Colon (tissue), 2 donors: Measurements from ENCODE around the gene ALG11.
"Not testable (repeated sequence)": the region's sequence is repeated elsewhere in the genome, so short reads cannot be mapped to it uniquely, and the experiment has no call there.

ENCODE experiments used
- FAIRE-seq: peaks from 2 replicates; lab custom pipeline; 2012; peaks lifted over from hg19 to GRCh38; lab: Jason Lieb, UNC
- donor health status: control.
- donor health status: control.

ALG11 gene, protein sequence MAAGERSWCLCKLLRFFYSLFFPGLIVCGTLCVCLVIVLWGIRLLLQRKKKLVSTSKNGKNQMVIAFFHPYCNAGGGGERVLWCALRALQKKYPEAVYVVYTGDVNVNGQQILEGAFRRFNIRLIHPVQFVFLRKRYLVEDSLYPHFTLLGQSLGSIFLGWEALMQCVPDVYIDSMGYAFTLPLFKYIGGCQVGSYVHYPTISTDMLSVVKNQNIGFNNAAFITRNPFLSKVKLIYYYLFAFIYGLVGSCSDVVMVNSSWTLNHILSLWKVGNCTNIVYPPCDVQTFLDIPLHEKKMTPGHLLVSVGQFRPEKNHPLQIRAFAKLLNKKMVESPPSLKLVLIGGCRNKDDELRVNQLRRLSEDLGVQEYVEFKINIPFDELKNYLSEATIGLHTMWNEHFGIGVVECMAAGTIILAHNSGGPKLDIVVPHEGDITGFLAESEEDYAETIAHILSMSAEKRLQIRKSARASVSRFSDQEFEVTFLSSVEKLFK

DNA sequence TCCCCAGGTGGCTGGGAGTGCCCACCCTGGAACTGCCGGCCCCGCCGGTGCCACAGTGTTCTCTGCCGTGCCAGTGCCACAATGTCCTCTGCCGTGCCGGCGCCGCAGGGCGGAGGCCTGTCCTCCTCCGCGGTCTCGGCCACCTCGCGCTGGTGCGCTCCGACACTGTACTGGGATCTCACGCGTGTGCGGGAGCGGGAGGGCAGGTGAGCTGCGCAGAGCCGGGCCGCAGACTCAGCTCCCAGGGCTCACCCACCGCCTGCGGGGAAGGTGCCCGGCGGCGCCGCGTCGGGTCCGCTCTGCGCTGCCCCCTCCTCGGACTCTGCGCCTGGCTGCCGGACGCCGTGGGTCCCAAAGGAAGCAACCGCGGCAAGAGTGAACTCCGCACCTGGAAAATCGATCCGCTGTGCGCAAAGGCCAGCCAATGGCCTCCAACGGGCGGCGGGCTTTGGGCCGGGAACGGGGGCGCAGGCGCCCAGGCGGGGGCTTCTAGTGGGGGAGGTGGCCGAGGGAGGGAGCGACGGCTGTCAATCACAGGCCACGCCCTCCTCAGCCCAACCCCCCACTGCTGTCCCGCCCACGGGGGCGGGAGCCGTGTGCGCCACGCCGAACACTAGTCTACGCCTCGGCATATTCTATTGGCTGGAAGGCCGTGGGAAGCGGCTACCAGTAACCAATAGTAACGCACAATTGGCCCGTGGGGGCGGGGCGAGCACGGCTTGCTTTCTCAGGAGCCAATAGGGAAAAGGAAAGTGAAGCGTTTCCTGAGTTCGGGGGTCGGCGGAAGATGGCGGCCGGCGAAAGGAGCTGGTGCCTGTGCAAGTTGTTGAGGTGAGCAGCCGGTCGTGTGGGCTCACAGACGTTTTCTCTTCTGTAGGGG lies at the start of gene ALG11:
Gene ALG11 (plus strand): TSS at position 767 of the 880 bp plus-strand sequence. CDS start 21 bp downstream, at position 788.
- FAIRE-seq: no peak

DNA sequence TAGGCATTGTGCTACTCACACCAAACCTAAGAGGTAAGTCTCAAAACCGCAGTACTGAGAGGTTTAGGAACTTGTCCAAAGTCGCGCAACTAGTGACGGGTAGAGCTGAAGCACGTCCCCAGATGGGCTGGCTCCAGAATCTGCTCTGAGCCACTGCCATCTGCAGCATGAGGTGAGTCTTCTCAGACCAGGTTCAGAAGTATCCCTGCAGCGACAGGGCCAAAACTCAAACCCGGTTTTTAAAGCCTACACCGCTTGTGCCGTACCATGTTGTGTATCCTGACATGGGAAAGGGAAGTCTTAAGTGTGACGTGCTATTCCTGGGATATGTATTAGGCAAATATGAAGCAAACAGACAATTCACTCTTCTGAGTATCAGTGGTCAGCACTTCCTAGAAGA lies 46.0 kb upstream of the ALG11 start:
- no peak for FAIRE-seq

DNA sequence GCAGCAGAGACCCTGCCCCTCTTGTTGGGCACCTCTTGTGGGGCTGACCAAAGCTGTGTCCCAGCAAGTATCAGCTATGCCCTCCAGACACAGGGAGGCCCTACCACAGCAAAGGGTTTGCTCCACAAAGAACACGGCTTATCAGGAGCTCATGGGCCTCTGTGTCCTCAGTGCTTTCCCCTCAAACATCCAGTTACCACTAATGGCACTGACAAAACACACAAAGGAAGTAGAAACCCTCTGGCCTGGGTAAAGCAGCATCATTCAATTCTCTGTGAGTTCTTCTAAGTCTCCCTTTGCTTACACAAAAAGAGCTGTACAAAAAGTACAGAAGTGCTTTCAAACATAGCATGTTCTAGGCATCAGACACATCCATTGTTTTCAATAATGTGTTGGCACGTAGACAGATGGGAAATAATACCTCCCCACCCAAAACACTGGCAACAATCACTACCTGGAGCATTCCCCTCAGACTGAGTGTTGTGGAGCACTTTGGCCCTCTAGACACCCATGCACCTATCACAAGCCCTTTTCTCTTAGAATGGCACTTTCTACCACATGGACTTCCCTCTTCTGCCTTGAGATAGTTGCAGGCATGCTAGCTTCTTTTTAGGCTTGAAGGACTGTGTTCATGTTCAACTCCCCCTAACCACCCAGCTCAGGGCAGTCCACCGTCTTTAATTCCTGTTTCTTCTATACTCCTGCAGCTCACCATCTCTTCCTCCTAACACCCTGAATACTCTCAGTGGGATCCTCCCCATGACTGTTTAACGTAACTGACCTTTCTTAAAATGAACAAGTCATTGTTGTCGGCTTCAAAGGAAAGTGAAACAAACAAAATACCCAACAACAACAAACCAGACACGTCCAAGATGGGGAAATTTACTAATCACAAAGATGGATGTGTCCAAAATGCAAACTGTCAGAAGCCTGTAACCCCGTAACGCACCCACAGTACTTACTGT lies 44.4 kb upstream of the ALG11 start:
- no peak for FAIRE-seq

GRCh38 chr13:51970349-51970748 lies 41.8 kb upstream of the ALG11 start:
- no peak for FAIRE-seq

GRCh38 chr13:51971520-51972426 lies 40.4 kb upstream of the ALG11 start:
- no peak for FAIRE-seq

DNA sequence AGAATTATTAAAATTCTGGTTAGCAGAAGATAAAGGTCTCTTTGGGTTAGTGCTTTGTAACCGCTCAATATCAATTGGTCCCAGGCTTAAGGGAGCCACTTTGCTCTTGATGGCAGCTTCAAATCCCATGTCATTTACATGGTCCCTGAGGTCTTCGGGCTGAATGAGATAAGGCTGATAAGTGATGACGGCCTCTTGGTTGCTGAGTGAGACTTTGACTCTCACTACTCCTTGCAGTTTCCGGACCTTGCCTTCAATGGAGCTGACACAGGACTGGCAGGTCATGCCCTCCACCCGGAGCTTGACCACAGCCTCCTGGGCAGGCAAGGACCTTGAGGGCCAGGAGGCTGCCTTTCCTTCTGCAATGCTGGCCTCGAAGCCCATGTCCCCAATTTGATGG lies 37.7 kb upstream of the ALG11 start:
- no peak for FAIRE-seq

GRCh38 chr13:51976423-51976822 lies 35.8 kb upstream of the ALG11 start:
- FAIRE-seq: no peak

GRCh38 chr13:51976890-51977289 lies 35.3 kb upstream of the ALG11 start:
- FAIRE-seq: no peak

GRCh38 chr13:51977625-51978024 lies 34.6 kb upstream of the ALG11 start:
- FAIRE-seq: no peak

GRCh38 chr13:51978796-51979556 lies 33.2 kb upstream of the ALG11 start:
- no peak for FAIRE-seq

DNA sequence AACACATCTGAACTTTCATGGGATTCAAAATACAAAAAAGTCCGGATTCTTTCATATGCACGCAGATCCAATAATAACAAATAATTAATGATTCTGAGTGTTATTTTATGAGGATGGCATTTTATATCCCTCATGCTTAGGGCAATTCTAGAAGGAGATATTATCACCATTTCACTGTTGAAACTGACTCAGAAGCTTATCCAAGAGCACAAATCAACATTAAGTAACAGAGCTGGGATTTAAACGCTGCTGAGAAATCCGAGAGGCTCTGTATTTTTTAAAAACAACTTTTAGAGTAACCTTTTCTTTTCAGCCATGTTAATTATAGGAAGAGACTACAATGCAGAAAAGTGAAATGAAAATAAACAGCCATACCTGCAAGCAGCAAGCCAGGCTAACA lies 31.3 kb upstream of the ALG11 start:
- FAIRE-seq: no peak

- FAIRE-seq: no peak
These were observed 30.8 kb upstream of the ALG11 start for GRCh38 chr13:51981355-51981754.

GRCh38 chr13:51983292-51983691 lies 28.9 kb upstream of the ALG11 start:
- not testable (repeated sequence) for FAIRE-seq

DNA sequence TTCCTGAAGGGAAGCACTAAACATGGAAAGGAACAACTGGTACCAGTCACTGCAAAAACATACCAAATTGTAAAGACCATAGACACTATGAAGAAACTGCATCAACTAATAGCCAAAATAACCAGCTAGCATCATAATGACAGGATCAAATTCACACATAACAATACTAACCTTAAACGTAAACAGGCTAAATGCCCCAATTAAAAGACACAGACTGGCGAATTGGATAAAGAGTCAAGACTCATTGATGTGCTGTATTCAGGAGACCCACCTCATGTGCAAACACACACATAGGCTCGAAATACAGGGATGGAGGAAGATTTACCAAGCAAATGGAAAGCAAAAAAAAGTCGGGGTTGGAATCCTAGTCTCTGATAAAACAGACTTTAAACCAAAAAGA lies 27.3 kb upstream of the ALG11 start:
- not testable (repeated sequence) for FAIRE-seq

DNA sequence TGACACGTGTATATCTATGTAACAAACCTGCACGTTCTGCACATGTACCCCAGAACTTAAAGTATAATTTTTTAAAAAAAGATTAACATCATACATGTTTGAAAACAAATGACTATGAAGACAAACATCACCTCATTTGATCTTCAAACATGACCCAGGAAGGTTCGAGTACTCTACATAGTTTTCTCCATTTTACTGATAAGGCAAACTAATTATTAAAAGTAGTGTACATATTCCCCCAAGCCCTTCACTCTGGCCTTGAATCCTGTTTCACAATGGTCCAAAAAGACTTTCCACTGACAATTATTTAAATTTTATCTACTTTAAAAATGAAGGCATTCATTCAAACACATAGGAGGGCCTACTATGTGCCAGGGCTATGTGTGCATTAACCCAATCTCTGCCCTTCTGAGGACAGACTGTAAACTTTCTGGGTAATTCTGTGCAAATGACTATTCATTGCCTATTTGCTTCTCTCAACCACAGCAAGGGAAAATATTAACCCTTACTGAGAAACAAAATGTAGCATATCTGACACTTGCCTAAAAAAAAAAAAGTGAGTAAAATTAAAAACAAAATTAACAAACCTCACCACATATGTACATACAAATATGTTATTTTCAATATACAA lies 23.1 kb upstream of the ALG11 start:
- no peak for FAIRE-seq

DNA sequence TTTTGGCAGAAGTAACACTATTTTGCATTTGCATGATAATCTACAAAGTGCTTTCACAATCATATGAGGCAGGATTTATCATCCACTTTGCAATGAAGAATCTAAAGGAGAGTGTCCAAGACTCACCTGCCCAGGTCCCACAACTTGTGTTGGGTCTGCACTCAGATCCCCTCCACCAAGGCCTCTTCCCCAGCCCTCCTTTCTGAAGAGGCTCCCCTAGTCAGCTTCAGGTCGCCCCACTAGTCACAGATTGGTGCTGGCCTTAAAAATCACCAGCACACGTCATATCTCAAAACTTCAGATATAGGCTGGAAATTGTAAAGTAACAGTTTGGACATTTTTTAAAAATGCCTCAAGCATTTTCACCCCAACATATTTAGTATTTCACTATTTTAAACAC lies 18.5 kb upstream of the ALG11 start:
- FAIRE-seq: no peak

DNA sequence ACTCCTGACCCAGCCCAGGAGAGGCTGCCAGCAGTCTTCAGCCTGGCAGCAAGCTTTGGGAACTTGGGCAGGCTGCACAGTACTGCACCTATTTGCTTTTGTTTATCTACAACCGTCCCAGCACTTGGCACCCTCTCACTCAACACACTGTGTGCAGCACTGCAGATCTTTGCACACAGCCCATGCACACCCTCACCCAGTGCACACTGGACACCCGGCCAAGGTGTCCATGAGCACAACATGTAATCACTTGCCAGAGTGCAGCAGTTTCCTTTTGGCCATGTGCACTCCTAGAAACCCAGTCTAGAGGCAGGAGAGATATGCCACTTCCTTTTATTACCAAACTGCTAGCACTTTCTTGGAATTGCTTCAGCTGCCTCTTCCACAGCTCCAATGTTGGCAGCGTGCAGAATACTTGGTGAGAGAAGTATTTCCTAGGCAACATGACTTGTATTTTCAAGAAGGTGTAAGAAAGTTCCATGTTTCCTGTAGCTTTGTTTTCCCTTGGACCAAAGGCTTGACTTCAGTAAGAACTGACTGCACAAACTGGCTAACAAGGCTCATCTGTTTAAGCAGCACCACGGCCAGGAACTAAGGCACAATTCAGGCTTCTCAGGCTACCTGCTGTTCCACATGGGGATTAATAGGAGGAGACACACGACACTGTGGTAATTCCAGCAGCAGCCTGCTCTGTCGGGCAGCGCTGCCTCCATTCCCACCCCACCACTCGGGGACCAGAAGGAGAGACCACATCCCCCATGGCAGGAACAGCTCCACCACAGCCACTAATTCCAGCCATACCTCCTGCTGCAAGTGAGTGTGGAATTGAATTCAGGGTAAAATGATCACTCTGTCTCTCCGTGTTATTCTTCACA lies 16.3 kb upstream of the ALG11 start:
- FAIRE-seq: no peak

- FAIRE-seq: no peak
These were observed 15.6 kb upstream of the ALG11 start for GRCh38 chr13:51996641-51997040.

DNA sequence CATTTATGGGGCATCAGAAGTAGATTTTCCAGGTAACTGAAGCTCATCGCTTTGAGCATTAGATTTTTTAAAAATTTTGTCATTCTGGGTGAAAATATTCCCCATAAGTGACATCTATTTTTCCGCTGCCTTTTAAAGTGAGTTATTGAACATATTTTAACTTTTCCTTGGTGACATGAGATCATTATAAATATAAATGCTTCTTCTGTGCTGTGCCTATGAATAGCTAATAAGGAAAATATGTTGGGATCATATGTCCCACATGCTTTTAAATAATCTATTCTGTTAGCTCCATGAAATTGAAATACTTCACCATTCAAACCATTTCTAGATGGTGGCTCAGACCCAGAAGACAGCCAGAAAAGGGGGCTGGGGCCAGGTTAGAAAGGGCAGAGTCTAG lies 15.0 kb upstream of the ALG11 start:
- no peak for FAIRE-seq
